Glomerular visceral epithelial cell (primary cell): ENCODE results near the gene CYP3A5.
"Not testable (repeated sequence)": the region's sequence is repeated elsewhere in the genome, so short reads cannot be mapped to it uniquely, and the experiment has no call there.

Source experiments
- DNase-seq: peaks from one replicate; pipeline ENCODE4 v3.0.0-alpha.2; 2016; ENCODE audit errors: extremely low spot score

Gene CYP3A5

DNA sequence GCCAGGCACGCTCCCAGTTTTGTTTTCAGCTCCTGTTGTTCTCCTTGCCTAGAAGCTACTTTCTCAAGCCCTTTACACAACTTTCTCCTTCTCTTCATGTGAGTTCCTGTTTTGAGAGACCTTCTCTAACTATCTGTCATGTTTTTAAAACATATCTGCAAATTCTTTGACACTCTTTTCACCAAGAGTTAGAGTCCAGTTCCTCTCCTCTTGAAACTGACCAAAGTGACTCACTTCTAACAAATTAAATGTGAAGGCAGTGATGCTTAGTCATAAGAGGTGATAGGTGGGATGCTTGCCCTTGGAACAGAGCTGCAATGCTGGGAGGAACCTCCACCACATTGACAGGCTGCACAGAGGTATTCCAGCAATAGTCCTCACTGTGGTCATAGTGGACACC lies 37.8 kb downstream of the CYP3A5 start:
- no peak for DNase-seq

DNA sequence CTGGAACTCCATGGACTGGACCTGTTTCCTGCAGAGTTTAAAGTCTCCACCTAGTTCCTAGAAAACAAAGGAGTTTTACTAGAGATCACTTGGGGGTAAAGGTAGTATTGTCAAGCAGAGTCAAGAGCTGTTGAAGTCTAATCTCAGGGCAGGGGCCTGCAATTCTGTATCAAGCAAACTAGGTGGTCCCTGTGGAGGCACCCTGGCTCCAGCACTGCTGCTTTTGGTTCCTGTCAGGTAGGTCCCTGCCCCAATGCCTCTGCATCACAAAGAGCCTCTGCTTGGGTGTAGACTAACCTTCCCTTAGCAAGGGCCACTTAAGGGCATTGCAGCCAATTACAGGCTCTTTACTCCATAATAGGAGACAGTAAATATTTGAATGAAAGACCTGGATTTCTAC lies 40.5 kb downstream of the CYP3A5 start:
- DNase-seq, result no peak

DNA sequence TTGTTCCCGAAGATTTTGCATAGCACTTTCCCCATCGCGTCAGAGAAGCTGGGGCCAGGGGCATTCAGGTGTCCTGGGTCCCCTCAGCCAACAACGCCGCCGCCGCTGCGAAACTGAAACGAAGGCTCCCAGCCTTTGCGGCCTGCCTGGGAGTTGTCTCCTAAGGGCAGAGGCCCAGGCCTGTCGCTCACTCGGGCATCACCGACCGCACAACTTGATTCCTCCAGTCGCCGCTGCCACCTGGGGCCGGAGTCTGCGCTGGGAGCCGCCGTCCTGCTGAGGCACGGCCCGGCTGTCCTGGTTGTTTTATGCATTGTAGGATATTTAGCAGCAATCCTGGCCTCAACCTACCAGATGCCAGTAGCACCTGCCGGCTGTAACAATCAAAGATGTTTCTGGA lies 41.1 kb downstream of the CYP3A5 start:
- no peak for DNase-seq

DNA sequence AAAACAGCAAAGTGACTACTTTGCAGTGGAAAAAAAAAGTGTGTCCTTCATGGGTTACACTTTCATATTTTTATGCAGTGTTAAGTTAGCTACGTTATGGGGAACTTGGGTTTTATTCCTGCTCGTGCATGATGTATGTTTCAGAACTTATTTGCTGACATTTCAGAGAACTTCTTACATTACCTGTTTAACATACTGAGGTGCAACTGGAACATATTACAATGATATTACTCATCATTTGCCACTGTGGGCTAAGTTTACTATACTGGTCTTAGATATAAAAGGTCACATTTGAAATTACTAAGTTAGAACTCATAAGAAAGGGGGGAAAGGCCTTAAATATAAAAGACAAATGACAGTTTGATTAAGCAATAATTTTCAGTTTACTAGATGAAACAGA lies 42.4 kb downstream of the CYP3A5 start:
- not testable (repeated sequence) for DNase-seq

DNA sequence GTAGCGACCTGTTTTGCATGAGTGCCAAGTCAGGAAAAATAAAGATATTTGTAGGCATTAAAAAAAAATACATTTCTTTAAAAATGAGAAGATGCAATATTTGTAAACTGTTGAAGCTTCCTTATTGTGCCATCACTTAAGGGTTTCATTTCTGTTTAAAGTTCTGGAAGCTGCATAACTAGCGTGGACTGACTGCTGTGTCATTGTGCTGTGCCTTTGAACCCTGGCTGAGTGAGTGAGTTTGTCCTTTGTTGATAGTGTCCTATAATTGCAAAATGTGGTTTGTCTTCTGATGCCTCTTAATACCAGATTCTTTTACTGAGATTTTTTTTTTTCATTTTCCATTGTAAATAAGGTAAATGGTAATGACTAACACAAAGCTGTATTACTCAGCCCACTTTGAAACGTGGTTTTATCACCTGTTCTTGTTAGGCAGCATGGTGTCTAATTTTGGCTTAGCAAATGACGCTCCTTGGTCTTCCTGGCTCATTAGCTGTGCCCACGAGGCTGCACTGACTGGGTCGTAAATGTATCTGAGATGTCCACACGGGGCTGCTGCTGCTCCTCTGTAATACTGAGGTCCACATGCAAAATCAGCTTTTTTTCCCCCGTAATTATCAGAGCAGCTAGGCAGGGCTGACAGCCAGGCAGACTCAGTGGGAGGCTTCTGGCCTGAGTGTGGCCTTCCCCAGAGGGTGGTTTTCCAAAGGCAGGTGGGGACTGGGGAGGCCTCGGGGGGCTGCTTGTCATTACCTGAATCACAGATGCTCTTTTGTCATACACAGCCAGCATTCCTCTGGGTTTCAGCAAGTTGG lies 48.3 kb downstream of the CYP3A5 start:
- DNase-seq, result peak; percentile 64

DNA sequence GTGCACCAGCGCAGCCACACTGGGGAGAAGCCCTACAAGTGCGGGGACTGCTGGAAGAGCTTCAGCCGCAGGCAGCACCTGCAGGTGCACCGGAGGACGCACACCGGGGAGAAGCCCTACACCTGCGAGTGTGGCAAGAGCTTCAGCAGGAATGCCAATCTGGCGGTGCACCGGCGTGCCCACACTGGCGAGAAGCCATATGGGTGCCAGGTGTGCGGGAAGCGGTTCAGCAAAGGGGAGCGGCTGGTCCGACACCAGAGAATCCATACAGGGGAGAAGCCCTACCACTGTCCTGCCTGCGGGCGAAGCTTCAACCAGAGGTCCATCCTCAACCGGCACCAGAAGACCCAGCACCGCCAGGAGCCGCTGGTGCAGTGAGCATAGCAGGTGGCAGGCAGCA lies 50.2 kb downstream of the CYP3A5 start:
- DNase-seq, result no peak

DNA sequence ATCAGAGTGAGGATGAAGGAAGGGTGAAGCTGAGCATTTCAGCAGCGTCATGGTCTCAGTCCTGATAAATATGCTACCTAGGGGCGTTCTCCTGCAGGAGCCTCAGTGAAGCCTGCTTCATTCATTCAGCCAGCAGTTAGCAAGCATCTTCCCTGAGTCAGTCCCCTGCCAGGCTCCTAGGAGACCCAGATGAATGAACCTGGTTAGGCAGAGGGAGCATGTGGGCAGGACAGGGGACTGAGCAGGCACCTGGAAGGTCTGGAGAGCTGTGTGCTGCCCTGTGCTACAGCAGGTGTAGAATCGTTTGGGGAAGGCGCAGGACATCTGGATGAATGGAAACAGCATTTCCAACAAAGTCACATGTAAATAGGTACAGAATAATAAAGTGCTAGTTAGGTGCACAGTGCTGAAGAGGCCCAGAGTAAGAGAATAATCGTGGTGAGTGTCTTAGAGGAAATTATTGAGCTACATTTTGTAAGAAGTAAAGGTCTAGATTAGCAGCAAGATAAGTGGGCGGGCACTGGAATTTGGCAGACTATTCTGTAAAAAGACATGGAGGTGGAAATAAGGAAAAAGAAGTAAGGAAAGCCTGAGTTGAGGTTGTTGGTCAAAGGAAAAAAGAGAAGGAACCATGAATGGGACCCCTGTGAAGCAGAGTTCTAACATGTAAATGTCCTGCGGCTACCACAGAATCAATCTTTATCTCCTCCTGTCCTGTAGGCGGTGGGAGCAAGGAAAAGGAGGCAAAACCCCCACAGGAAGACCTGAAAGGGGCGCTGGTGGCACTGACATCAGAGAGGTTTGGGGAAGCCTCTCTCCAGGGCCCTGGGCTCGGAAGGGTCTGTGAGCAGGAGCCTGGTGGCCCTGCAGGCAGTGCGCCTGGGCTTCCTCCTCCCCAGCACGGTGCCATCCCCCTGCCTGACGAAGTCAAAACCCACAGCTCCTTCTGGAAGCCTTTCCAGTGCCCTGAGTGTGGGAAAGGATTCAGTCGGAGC lies 51.0 kb downstream of the CYP3A5 start:
- DNase-seq, result no peak

DNA sequence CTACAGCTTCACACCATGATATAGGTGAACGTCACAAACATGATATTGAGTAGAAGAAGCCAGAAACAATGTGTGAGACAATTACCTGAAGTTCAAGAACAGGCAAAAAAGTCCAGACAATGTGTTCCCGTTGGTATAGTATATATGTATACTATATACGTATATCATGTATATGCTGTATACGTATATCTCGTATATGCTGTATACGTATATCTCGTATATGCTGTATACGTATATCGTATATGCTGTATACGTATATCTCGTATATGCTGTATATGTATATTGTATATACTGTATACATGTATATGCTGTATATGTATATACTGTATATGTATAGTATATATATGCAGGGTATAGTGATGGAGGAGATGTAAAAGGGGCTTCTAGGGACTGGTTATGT lies 52.3 kb downstream of the CYP3A5 start:
- DNase-seq, result no peak

DNA sequence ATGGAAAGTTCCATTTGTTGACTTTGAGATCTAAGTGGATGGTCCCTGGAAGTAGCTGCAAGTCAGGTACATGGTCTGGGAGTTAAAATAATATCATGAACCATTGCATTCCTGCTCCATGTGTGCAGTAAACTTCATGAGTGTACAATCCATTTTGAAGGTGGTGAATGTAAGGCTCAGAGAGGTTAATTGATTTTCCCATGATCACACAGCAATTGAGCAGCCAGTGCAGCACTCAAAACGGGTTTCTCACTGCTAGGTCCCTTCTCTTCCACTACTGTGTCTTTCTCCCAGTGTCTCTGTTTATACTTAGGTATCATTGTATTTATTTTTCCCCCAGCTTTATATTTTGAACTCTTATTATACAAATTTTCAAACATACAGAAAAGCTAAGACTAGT lies 53.1 kb downstream of the CYP3A5 start:
- DNase-seq, result no peak

DNA sequence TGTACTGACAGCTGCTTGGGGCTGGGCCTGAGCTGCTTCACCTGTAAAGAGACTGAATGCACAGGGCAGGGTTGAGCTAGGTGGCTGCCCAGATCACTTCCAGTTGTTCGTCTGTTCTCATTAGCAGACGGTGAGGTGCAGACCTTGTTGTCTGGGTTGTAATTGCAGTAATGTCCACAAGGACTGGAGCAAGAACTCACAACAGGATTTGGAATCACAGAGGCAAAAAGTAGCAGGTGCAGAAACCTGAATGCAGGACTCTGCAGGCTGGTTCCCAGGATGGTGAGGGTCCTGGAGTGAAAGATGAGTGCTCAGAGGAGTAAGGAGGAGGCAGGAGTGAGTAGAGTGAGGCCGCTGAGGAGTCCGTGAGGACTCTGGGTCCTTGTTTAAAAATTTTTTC lies 53.8 kb downstream of the CYP3A5 start:
- no peak for DNase-seq

DNA sequence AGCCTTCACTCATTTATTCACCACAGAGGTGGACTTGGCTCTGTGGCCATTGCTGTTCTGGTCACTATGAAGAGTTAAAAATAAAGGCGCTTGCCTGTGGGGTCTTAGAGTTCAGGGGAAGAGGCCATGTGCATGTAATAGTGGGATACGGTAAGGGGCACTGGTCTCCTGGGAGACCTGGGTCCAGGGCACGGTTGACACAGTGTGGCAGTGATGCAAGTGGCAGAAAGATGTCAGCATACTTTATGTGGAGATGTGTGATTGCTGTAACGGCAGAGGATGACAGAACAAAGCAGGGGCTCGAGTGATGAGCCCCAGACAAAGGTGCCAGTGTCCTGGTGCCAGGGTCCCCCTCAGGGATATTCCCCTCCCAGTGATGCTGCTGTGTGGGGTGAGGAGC lies 54.5 kb downstream of the CYP3A5 start:
- no peak for DNase-seq

DNA sequence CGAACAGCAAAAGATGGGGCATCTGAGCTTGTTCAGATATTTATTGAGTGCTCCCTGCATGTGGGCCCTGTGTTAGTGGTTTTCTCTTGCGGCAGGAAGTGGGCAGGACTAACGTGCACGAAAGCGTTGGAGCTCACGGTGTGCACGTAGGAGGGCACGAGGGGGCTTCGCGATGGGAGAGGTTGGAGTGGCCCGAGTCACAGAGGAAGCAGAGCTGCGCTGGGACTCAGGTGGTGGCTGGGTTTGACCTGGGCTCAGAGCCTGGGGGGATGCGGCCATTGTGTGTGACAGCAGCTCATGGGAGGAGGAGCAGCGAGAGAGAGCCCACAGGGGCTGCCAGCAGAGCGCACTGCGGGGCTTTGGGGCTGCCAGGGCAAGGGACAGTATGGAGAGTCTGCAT lies 55.3 kb downstream of the CYP3A5 start:
- no peak for DNase-seq

DNA sequence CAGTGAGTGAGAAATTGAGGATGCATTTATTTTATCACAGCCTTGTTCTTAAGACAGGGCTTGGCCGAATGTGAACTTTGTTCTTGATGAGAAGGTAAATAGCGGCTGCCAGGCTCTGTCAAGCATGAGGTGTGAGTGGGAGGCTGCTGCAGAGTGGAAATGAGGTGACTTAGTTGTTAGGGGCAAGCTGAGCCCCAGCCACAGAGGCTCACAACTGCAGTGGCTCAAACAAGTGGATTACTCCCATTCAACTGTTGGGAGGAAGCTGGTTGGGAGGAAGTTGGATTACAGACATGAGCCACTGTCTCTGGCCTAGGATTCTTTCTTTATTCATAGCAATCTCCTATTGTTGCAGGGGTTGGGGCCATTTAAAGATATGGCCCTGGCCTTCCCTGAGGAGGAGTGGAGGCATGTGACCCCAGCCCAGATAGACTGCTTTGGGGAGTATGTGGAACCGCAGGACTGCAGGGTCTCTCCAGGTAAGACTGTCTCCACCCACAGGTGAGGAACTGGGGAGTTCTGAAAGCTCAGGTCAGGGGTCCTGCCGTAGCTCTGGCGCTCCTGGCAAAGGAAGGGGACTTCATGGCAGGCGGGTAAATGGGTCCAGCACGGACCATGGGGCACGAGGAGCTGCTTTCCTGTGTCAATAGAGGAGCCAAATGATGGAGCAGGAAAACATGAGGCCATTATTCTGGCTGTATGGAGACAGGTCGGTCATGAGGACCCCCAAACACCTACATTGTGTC lies 55.9 kb downstream of the CYP3A5 start:
- no peak for DNase-seq

DNA sequence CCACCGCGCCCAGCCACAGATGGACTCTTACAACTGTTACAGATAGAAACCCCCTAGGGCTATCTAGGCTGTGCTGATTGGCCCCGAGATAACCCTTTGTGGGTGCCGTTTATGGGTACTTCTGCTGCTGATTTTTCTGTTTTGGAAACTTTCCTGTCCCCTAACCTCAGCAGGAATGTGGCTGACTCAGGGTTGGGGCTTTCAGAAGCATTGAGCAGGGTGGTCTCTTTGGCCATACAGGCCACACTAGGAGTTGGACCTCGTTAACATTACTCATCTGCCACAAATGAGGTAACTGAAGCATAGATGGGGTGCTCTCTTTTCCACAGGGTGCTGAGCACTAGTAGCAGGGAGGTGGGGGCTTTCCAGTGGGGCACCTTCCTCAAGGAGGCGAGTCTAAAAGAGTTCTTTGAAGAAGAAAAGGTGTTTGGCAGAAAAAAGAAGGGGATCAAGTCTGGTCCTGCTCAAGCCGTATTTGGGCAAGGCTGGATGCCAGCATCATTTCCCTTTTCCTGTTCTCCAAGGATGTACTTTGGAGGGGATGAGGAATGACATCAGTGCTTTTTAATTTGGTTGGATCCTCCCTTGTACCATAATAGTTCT lies 56.6 kb downstream of the CYP3A5 start:
- DNase-seq, result no peak

DNA sequence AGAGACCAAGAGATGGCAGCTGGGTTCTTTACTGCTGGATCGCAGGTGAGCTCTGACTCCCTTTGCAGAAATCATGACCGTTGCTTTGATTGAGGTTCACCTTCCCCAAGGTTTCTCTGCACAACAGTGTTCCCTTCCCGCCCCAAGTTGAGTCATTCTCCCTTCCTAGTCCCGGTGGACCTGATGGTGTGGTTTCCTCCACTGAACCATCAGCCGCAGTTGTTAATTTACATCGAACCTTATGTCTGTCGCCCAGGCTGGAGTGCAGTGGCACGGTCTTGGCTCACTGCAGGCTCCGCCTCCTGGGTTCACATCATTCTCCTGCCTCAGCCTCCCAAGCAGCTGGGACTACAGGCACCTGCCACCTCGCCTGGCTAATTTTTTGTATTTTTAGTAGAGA lies 57.2 kb downstream of the CYP3A5 start:
- no peak for DNase-seq

DNA sequence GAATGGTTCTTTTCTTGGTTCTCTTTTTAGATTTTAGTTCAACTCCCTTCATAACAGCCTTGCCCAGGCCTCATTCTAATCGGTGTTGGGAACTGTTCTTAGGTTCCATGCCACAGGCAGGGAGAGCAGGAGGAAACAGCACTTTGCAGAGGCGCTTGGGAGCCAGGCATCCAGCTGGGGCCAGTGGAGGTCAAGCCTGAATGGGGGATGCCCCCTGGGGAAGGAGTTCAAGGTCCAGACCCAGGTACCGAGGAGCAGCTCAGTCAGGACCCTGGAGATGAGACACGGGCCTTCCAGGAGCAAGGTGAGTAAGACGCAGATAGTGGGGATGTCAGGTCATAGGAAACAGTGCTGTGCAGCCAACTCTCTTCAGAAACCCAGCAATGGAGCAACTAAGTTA lies 58.5 kb downstream of the CYP3A5 start:
- DNase-seq, result no peak

DNA sequence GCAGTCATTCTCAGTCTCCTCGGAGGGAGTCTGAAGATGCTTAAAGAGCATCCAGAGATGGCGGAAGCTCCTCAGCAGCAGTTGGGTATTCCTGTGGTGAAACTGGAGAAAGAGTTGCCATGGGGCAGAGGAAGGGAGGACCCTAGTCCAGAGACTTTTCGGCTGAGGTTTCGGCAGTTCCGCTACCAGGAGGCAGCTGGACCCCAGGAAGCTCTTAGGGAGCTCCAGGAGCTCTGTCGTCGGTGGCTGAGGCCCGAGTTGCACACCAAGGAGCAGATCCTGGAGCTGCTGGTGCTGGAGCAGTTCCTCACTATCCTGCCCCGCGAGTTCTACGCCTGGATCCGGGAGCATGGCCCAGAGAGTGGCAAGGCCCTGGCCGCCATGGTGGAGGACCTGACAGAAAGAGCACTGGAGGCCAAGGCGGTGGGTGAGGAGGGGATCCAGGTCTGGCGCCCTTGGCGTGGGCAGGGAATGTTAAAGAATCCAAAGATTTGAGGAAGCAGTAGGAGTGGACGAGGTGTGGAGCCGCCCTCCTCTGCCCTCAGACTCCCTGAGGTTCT lies 60.1 kb downstream of the CYP3A5 start:
- no peak for DNase-seq

DNA sequence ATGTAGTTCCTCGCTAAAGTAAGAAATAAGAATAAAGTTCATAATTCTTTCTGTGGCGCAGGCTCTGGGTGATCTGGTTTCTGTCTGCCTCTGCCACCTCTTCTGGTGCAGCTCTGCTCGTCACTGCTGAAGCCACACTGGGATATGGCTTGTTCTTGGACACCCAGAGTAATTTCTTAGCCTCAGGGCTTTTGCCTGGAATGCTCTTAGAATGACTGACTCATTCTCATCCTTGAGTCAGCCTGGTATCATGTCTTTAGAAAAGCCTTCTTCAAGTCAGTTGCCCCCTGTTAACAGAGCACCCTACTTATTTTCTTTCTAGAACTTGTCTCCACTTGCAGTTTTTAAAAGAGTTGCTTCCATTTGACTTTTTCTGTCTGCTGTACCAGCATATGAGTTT lies 61.1 kb downstream of the CYP3A5 start:
- DNase-seq, result peak; percentile 25

DNA sequence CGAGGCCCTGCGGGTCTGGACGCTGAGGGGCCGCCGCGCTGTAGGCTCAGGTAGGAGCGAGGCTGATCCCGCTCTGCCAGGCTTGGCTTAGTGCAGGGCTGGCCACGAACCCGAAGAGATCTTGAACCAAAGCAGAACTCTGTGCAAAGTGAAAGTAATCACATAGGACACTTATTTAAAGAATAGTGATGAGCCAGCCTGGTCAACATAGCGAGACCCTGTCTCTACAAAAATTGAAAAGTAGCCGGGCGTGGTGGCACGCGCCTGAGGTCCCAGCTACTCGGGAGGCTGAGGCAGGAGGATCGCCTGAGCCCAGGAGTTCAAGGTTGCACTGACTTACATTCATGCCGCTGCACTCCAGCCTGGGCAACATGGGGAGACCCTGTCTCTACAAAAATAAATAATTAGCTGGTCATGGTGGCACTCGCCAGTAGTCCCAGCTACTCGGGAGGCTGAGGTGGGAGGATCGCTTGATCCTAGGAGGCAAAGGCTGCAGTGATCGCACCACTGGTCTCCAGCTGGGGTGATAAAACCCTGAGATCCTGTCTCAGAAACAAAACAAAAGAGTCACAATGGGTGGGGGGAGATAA lies 62.5 kb downstream of the CYP3A5 start:
- no peak for DNase-seq

DNA sequence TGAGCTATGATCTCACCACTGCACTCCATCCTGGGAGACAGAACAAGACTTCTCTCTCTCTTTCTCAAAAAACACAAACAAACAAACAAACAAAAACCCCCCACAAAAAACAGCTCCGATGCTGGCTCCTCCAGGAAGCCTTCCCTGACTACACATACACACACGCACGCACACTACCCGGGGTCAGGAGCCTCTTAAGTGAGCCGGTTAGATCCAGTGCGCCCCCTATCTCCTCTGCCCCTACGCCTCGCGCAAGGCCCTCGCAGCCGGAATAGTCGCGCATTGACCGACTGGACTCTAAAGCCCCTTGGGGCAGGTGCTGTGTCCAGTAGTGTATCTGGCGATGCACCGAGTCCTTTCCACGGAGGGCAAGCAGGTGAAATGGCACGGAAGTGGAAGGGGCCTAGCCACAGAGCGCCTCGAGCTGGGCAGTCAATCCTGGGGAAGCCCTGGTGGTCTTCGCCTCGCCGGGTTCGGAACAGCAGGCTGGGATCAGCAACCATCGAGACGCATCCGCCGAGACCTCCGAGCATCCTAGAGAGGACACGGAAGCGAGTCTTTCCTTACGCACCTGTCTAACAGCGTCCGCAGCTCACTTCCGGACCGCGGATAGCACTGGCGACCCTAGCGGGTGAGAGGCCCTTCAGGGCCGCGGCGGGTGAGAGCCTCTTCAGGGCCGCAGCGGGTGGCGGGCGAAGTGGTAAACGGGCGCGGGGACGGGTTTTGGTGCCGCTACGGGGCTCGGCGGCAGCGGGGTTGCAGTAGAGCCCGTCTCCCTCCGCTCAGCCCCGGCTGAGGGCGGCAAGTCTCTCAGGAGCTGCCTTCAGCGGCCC lies 63.2 kb downstream of the CYP3A5 start, which contains the start of gene ZSCAN25:
ZSCAN25 (plus strand) TSS at position 588 of the 833 bp plus-strand sequence. CDS start 2,661 bp downstream, outside the sequence.
- peak; percentile 91 for DNase-seq
